Smooth muscle cell (in vitro differentiated cells): ENCODE results near the gene CNTLN. TPM values are rescaled to one million over a fixed set of nuclear protein-coding genes. Genes with fewer than 3 reads are reported as not detected.

Source experiments
- DNase-seq: peaks from one replicate; lab custom pipeline; 2025; ENCODE audit not compliant: unreplicated experiment; lab: John Stamatoyannopoulos, UW
- H2AFZ ChIP-seq: fragments of 200-600 bp; sonication (generic); 2 replicates; pipeline ENCODE4 v1.6.0; 2016; ENCODE audit warnings: antibody characterized with exemption, low read depth, mild to moderate bottlenecking
- H3F3A ChIP-seq: fragments of 200-600 bp; sonication (generic); 2 replicates; pipeline ENCODE4 v1.6.0; 2017; ENCODE audit warnings: antibody characterized with exemption, low read depth
- H3K27ac ChIP-seq: fragments of 200-600 bp; sonication (generic); 2 replicates; pipeline ENCODE4 v1.5.1; 2016; ENCODE audit warnings: low read depth, mild to moderate bottlenecking
- H3K27me3 ChIP-seq: fragments of 200-600 bp; sonication (generic); 2 replicates; pipeline ENCODE4 v1.6.1; 2016; ENCODE audit warnings: low read depth, mild to moderate bottlenecking
- H3K36me3 ChIP-seq: fragments of 200-600 bp; sonication (generic); 2 replicates; pipeline ENCODE4 v1.5.1; 2016; ENCODE audit warnings: low read depth
- H3K4me1 ChIP-seq: fragments of 200-600 bp; sonication (generic); 2 replicates; pipeline ENCODE4 v1.5.1; 2016; ENCODE audit warnings: low read depth
- H3K4me2 ChIP-seq: fragments of 200-600 bp; sonication (generic); 2 replicates; pipeline ENCODE4 v1.6.0; 2016; ENCODE audit warnings: mild to moderate bottlenecking
- H3K4me3 ChIP-seq: fragments of 200-600 bp; sonication (generic); 2 replicates; pipeline ENCODE4 v1.5.1; 2016; ENCODE audit warnings: mild to moderate bottlenecking
- H3K79me2 ChIP-seq: fragments of 200-600 bp; sonication (generic); 2 replicates; pipeline ENCODE4 v1.6.0; 2016; ENCODE audit warnings: low read depth, mild to moderate bottlenecking
- H3K9ac ChIP-seq: fragments of 200-600 bp; sonication (generic); 2 replicates; pipeline ENCODE4 v1.6.0; 2016; ENCODE audit warnings: low read depth
- H3K9me3 ChIP-seq: fragments of 200-600 bp; sonication (generic); replicated peaks from 2 replicates; pipeline ENCODE4 v1.5.1; 2016; ENCODE audit warnings: low read depth
- H4K20me1 ChIP-seq: fragments of 200-600 bp; sonication (generic); 2 replicates; pipeline ENCODE4 v1.6.0; 2016; ENCODE audit warnings: low read depth
- whole genome bisulfite sequencing: methylation state at CpG from one replicate; pipeline ENCODE4 v1.1.7; 2016; ENCODE audit warnings: low lambda C conversion rate; 5-methylcytosine and 5-hydroxymethylcytosine counted together
- polyA plus RNA-seq: library from polyadenylated mRNA; unstranded; fragments of >200 nt; fragmentation: Nextera tagmentation; extraction: Ambion mirVana; gene quantifications from 2 replicates; pipeline ENCODE4 v1.2.1, GENCODE V29; 2016
- small RNA-seq: library from RNA; depleted of rRNA; stranded (forward); fragments of <200 nt; gene quantifications from one replicate; pipeline ENCODE3, GENCODE V24; 2014
- total RNA-seq: library from RNA; depleted of rRNA; stranded (reverse); fragments of >200 nt; gene quantifications from 2 replicates; pipeline ENCODE4 v1.2.3, GENCODE V29; 2014
- TF ChIP-seq, protein P1 (sequence below): fragments of 200-600 bp; sonication (generic); IDR thresholded peaks from 2 replicates; pipeline ENCODE4 v1.5.1; 2017; ENCODE audit warnings: borderline replicate concordance, mild to moderate bottlenecking, antibody characterized with exemption; ENCODE audit not compliant: insufficient read depth, poor library complexity, severe bottlenecking

Gene CNTLN
- total and polyA plus RNA-seq, 2 experiments from 2014 or later: 5.7 to 9.0 TPM

GRCh38 chr9:17536027-17536426 lies 401.2 kb downstream of the CNTLN start:
- 90% methylated on average over 7 of the region's 7 CpGs for WGBS
- no peaks in the 10 kb centered on the region for H3F3A ChIP-seq
- H3K27me3 ChIP-seq: peaks cover 35% of the 10 kb centered on the region
- H4K20me1 ChIP-seq: no peaks in the 10 kb centered on the region
- H3K36me3 ChIP-seq: no peaks in the 10 kb centered on the region
- no peak for DNase-seq
- H3K4me3 ChIP-seq: no peak overlapping the region
- H3K9ac ChIP-seq: no peak overlapping the region
- TF ChIP-seq, protein P1, sequence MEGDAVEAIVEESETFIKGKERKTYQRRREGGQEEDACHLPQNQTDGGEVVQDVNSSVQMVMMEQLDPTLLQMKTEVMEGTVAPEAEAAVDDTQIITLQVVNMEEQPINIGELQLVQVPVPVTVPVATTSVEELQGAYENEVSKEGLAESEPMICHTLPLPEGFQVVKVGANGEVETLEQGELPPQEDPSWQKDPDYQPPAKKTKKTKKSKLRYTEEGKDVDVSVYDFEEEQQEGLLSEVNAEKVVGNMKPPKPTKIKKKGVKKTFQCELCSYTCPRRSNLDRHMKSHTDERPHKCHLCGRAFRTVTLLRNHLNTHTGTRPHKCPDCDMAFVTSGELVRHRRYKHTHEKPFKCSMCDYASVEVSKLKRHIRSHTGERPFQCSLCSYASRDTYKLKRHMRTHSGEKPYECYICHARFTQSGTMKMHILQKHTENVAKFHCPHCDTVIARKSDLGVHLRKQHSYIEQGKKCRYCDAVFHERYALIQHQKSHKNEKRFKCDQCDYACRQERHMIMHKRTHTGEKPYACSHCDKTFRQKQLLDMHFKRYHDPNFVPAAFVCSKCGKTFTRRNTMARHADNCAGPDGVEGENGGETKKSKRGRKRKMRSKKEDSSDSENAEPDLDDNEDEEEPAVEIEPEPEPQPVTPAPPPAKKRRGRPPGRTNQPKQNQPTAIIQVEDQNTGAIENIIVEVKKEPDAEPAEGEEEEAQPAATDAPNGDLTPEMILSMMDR: no peak
- no peak overlapping the region for H2AFZ ChIP-seq
- H3K27ac ChIP-seq: no peak overlapping the region
- H3K4me2 ChIP-seq: no peak overlapping the region
- no peaks in the 10 kb centered on the region for H3K9me3 ChIP-seq
- no peaks in the 10 kb centered on the region for H3K4me1 ChIP-seq
- no peaks in the 10 kb centered on the region for H3K79me2 ChIP-seq

DNA sequence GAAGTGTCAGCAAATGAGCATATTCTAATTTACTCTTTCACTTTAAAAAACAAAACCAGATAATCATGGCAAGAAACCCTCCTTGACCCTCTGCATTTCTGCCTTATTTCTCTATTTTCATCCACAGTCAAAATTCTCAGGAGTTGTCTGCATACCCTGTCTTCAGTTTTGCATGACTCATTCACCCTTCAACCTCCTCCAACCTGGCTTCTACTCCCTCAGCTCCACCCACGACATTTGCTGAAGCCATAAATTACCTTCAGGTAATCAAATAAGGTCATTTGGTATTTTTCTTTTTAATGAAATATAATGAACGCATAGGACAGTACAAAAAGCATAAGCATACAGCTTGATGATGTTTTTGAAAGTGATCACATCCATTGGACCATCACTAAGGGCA lies 416.2 kb downstream of the CNTLN start:
- H3K36me3 ChIP-seq: no peaks in the 10 kb centered on the region
- H3K79me2 ChIP-seq: no peaks in the 10 kb centered on the region
- H3K9ac ChIP-seq: no peak overlapping the region
- H3F3A ChIP-seq: no peaks in the 10 kb centered on the region
- no peak for DNase-seq
- no peaks in the 10 kb centered on the region for H3K27me3 ChIP-seq
- H3K4me2 ChIP-seq: no peak overlapping the region
- no peaks in the 10 kb centered on the region for H4K20me1 ChIP-seq
- no peak overlapping the region for H3K27ac ChIP-seq
- WGBS: 87% methylated on average over 2 of the region's 2 CpGs
- TF ChIP-seq, protein P1: no peak
- no peak overlapping the region for H2AFZ ChIP-seq
- no peaks in the 10 kb centered on the region for H3K9me3 ChIP-seq
- H3K4me1 ChIP-seq: no peaks in the 10 kb centered on the region
- H3K4me3 ChIP-seq: no peak overlapping the region

Small RNA genes within 50 kb of the gene (small RNA-seq; reads per million reads assigned to genes)
- gene RPS29P33: not detected
